Astrocyte of the hippocampus (primary cell): ENCODE results near the gene TRNT1.

ENCODE experiments used
- DNase-seq: peaks from one replicate; pipeline ENCODE4 v3.0.0; 2011; ENCODE audit warnings: low read depth, low spot score

Gene TRNT1

DNA sequence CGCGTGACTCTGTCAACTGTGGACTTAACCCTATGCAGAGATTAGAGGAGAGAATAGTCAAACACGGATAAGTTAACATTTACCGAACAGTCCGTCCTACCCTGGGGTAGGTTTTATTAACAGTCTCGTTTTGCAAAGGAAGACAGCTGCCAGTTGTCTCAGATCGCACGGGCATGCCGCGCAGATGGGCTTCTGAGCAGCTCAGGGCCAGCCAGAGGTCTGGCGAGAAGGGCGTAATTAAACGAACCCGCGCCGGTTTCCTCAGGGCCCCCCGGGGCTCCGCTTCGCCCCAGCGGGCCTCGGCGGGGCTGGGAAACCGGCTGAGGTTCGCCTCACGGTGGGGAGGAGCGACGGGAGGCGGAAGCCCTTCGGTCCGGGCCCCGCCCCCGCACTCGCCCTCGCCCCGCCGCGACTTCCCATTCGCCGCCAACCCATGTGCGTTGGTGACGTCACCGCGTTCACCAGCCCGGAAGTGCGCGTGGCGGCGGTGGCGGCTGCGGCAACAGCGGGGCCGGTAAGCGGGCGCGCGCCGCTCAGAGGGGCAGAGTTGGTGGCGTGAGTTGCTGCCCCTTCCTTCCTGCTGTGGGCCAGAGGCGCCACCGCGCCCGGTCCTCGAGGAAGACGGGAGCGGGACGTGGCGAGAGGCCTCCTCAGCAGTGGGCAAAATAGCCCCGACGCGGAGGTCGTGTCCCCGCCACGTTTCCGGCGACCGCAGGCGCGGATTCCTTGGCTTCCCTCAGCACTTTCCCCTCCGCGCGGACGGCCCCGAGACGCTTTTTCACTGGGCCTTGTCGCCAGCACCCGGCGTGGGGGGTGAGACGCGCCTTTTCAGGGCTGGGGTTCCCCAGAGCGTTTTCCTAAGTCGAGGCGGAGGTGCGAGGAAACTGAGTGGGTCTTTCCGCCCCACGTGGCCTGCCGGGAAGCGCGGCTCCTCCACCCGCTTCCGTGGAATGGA, at the start of gene TRNT1:
Gene TRNT1, plus strand, starts transcription at position 464 of the 955 bp plus-strand sequence. CDS start 2,101 bp downstream, outside the sequence.
- peak; percentile 98 for DNase-seq

DNA sequence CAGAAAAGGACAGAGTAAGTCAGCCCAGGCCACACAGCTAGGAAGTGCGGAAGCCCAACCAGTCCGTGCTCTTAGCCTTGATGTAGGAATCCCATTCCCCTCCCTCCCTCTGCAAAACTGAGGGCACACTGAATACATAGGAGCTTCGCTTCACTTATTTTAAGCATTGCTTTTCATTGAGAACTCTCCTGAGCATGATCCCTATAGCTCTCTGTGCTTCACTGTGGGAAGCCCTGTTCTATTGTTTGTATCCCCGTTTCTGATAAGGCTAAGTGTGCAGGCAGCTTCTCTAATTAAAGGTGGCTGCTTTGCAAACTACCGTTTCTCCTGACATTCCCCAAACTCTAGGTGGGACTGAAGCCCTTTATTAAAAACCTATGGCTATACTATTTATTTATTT, 46.4 kb upstream of the TRNT1 start:
- DNase-seq, result no peak

DNA sequence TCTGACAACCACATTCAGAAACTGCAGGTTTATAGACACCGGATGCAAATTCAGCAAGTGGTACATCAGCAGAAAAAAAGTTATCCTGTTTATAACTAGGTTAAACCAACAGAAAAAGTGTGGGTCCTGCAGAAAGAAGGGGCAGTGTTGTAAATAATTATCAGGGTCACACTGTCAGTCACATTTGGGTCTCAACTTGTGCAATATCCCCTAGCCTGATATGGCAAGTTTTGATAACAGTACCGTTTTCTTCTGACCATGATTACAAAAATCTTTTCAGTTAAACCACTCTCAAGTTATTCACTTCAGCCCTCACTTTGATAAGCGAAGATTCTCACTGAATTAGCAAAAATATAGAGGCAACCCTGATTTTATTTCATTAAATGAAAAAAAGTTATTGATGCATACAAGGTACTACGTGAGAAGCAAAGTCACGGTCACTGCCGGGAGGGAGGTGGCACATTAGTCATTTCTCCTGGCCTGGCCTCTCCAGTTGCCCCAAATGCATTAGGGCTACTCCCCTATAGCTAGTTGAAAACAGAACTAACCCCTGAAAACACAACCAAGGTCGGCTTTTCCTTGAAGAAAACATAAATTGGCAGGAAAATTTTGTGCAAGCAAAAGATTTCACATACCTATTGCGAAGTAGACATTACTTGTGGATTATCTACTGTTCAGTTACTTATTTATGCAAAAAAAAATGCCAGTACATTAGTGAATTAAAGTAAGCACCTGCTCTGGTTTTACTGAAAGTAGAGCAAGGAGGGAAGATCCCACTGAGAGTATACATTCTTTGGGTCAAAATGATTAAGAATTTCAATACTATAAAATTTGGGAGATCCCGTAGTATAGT, 45.1 kb upstream of the TRNT1 start:
- DNase-seq, result no peak

DNA sequence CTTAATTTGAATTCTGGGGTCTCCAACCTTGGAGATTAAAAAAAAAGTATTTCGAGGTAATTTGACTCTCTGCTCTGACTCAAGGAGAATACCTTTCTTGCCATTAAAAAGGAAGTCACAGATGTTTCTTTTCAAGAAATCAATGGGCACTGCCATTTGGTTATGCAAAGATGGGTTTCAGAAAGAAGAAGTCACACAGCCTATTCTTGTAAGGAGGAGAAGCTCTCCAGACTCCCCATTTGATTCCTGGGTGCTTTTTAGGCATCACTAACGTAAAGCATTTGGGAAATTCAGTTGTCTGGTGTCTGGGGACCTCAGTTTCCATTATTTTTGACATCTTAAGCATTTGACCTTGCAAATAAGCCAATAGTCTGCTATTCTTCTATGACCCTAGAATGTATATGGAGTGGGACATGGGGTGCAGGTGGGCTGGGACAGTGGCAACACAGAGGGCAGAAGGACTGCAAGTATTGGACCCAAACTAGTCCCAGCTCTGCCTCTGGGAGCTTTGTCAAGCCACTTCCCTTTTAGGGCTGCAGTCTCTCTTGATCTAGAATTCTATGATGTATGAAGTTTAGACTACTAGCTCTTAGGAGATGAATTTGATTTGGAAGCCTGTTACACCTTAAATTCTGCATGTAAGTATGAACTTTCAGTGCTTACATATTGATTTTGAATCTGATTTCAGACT, 44.4 kb upstream of the TRNT1 start:
- no peak for DNase-seq

DNA sequence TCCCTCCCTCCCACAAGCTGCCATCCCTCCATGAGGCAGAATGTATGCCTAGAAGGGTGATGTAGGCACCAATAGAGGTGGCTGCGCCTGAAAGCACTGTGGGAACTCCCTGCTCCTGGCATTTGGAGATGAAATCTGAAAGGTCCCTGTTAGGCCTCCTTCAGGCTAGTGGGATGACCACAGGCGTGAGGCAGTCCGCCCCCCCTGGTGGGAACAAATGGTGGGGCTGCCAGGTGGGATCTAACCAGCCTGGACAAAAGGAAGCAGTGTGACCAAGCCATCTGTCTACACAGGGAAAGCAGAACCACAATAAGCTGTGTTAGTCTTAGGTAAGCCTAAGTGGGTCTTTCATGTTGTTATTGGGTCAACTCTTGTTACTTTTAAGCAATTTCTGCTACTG, 41.9 kb upstream of the TRNT1 start:
- no peak for DNase-seq

DNA sequence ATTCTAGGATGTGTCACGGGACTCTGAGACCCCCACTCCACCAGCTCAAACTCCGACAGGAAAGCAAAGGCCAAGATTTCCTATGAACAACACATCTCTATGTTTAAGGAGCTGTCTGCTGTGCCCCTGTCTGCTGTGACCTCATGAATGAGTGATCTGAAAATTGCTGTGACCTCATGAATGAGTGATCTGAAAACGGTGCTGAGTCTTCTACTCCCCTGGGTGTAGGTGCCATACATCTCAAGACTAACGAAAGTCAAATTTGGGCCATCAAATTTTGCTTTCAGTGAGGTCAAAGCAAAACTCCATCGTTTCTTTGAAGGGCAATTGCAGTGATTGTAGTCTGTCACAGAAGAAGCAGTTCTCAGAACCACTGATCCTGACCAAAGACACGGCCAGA, 41.0 kb upstream of the TRNT1 start:
- DNase-seq, result no peak

DNA sequence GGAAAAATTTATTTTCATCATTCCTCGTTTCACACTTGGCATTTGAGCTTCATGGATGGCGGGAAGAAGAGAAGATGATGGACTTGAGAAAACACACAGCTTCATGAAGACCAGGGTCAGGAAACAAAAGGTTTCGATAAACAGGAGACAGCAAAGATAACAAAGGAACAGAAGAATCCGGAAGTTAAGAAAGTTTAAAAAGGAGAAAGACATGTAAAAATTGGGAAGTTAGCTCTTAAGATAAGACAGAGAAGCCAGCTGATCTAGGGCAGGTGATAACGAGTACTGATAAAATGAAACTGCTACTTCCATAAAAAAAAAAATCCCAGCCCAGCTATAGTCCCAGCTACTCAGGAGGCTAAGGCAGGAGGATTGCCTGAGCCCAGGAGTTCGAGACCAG, 40.5 kb upstream of the TRNT1 start:
- no peak for DNase-seq

DNA sequence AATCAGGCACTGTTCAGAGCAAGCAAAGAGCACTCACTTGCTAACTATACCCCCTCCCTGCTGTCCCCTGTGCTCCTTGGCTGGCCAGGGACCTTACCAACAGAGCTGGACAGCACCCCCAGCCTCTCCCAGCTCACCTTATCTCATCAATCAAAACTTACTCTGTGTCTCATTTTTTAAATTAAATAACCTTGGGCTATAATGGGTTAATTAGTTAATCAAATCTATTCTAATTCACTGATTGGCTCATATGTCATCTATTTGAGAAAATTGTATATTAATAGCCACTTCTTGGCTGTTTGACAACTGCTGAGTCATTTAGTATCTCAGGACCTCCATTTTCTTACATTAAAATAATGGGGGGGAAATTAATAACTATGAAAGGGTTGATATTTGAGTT, 39.5 kb upstream of the TRNT1 start:
- no peak for DNase-seq

DNA sequence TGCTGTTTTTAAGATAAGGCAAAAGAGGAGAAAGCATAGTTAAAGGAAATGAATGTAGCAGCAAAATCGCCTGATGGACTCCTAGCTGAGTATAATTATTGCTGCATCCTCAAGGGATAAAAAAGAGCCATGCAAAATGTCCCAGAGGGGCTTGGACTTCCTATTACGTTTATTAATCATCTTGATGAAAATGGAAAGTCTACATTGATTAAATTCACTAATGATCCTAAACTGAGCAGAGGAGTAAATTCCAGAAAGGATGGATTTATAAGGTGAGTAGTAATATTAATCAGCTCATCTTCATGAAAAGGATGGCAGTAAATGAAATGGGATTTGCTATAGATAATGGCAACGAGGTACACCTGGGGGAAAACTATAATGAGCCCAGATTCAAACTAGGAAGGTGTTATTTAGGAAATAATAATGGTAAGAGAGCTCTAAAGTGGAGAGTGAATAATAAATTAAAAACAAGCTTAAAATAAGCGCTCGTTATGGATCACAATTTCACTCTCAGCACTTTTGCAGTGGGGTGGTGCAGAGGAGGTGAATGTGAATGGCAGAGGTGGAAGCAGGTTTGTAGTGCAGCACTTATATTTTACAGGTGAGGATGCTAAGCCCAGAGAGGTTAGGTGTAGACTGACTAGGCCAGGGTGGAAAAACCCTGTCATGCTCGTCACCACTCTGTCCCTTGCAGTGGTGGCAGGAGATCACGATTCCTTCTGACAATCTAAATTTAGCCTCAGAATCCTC, 38.8 kb upstream of the TRNT1 start:
- DNase-seq, result no peak

DNA sequence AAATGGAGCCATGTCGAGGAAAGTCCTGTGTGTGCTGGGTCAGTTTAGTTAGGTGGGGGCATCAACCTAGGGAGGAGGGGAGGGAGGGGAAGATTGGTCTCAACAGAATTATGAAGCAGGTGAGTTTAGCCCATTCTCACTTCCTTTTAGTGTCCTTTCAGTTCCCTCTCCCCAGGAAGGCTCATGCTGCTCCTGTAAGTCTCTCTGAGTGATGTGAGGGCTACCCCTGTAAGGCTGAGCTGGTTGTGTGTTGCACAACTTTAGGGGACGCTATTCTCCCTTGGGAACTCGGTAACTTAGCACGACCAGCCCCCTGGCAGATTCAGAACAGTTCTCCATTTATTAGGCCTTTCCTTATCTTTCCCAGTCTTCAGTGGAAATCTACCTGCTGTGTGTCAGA, 37.7 kb upstream of the TRNT1 start:
- no peak for DNase-seq

DNA sequence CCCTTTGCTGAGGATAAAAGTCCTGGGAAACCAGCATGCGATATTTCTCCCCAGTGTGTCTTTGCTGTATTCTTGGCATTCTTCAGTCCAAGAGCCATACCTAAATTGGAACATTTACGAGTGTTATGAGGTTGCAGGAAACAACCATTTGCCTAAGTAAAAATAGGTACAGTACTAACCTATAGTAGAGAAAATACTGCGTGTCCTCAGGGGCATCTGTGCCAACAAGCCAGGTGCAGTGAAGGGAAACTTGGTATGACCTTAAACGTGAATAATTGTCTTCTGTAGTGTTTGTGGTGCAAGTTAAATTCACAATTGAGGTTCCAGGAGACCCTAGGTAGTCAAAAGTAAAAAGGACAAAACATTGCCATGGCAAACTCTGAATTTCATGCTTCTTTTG, 28.8 kb upstream of the TRNT1 start:
- DNase-seq, result no peak

DNA sequence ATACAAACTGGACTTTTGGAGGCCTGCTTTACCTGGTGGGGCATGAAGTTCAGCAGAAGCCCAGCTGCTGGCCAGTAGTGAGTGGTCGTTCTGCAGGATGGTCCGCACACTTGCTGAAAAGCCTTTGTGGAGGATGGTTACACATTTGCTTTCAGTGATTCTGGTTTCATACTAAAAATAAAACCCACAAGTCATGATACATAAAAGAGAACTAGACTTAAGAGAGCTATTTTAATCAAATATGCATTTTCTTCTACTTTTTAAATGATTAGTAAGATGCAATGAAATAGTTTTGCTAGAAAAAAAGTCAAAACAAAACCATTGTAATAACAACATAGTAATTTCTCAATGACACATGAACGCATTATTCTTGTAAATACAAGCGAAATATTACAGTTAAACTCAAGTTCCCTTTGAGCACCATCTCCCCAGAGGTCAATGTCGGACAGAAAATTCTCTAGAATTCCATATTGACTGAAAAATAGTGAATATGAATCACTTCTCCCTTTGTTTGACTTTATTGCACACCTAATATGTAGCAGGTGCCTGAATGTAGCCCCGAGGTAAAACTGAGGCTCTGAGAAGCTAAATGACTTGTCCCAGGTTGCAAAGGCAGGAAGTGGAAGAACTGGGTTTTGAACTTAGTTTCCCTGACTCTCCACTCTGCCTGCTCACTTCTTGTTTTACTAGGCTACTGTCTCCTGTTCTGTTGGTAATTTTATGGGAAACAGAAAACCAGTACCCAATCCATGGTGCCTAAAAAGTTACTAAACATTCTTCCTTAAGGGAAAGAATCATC, 24.9 kb upstream of the TRNT1 start:
- DNase-seq, result no peak

DNA sequence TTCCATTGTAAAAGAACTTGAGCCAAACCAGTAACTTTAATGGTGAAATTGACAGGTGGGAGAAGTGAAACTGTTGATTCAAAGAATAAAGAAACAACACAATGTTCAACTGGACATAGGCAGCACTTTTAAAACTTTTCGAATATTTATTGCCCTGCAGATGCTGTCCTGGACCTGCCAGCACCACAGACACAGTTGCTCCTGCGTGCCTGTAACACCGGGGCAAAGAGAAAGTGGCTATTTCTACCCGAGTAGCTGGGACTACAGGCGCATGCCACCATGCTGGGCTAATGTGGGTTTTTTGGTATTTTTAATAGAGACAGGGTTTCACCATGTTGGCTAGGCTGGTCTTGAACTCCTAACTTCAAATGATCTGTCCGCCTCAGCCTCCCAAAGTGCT, 24.0 kb upstream of the TRNT1 start:
- no peak for DNase-seq

DNA sequence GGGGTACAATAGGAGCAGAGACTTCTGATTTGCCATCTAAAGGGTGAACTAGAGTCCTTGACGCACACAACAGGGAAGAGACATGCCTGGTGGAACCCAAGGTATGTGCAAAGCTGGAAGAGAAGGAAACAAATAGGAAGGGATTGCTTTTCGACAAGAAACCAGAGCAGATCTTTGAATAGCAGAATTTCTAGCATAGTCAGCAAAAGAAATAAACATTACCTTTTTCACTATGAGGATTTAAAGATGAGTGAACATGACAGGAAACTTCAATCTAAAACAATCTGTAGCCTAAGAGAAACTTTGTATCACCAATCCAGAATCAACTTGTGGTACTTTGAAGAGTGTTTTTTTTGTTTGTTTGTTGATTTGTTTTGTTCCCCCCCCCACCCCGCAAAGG, 21.5 kb upstream of the TRNT1 start:
- no peak for DNase-seq

DNA sequence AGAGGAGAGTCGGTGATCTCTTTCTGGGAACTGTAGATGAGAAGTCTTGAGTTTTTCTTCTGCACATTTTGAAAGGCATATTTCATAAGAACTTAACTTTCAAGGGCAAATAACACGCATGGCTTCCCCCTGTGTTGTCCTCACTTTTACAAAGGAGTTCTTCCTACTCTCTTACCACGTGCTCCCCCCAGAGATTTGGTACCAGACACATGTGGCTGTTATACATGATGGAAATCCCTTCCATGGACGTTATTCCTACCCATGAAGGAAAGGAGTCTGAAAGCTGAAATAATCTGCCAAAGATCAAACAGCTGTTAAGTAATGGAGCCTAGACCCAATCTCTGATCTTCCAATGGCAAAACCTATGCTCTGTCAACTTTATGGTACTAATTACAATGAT, 20.9 kb upstream of the TRNT1 start:
- DNase-seq, result no peak

DNA sequence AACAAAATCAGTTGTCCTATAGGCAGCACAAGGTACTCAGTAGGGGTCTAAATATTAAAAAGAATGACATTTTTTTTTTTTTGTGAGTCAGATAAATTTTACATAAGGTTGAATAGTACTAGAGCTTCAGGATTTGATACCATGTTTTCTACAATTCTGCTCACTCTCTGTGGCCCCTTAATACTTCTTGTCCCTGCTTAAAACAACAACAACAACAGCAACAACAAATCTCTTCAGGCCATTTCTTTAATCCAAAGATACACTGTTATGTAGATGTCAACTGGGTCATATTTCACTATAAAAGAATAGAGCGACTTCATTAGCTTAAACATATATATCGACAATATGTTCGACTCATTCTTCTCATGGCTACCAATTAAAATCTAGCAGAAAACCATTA, 19.6 kb upstream of the TRNT1 start:
- no peak for DNase-seq

DNA sequence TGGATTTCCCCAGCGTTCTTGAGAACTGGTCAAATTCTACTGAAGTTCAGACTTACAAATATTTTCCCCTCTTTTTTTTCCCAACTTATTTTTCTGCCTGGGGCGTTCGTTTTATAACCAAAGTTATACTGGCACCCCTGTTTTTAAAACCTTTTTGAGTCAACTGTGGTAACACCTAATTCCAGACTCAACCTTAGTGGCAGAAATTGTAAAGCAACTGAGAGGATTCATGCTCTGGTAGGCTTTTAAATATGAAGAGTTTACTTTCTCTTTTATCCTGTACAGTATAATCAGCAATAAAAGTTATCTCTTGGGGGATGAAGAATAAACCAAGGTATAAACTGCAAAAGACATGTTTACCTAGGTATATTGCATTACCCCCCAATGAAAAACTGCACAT, 18.9 kb upstream of the TRNT1 start:
- no peak for DNase-seq

DNA sequence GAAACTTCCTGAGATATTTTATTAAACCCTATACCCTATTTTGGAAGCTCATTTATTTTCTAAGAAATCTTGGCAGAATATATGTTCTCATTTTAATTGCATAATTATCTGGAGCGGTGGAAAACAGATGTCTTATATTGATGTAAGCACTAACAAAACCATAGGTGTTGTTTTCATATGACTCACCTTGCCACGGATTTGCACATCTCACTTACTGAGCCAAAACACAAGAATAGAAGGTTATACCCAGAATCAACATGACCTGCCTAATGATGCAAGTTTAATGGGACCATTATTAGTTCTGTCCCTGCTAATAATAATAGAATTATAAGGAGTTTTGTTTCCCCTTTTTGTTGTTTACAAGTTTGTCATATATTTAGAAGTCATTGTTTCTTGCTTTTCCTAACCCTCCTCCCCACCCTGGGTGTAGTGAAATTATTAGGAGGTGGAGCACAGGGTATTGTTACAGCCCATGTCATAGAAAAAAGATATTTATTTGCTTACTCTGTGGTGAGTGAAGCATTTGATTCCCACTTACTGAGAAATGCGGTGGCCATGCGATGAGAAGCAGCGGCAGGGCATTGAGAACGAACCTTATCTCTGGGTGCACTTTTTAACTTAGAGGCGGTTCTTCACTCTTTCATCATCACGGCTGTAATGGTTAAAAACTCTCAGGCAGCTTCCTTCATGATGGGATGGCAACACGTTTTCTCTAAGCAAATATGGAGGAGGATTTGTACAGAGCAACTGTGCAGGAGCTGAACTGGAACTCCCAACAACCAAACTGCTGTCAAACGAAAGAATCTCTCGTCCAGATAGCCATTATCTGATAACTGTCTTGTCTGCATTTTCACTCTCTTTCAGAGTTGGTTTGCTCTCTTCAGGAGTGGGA, 17.1 kb upstream of the TRNT1 start:
- DNase-seq, result no peak

DNA sequence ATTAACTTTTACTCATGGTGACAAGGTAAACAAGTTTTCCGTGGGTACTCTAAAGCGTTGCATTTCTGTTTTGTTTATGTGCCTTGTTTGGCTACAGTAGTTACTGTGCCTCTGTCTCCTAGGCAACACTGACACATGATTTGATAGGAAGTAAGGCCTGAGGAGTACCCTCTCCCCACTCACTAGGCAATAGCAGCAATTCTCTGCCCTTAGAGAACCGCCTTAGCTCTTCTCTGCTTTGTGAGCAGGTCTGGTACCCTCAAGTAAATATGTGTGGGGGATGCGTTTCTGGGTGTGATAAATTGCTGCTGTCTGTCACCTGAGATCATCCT, 16.5 kb upstream of the TRNT1 start, which contains the start of gene IL5RA:
Gene IL5RA, minus strand, starts transcription at position 76 of the 332 bp plus-strand sequence. CDS start 5,390 bp downstream, outside the sequence.
- peak; percentile 12 for DNase-seq
